ENCODE data around the gene HIF1AN. TPM values are rescaled to one million over a fixed set of nuclear protein-coding genes. Genes with fewer than 3 reads are reported as not detected.

HIF1AN gene
- total RNA-seq, 4 donors from 2014 or later: 11.8 to 24.0 (median 13.6) TPM

- Histone ChIP-seq H3K27ac (no peak overlapping the region), H3K9me3 (no peaks in the 10 kb centered on the region), H3K4me1 (peaks cover 0 to 4% (median 0%) of the 10 kb centered on the region in 4 donors), H3K27me3 (no peaks in the 10 kb centered on the region), H3K4me3 (no peak overlapping the region), H3K36me3 (peaks cover 0 to 79% (median 7%) of the 10 kb centered on the region in 3 donors)
- WGBS, 2 donors: 64 to 69% methylated on average over 5 of the region's 5 CpGs
- no peak for TF ChIP-seq EP300 (IDR thresholded peaks at IDR 0.05)
- no peak for TF ChIP-seq CTCF (IDR thresholded peaks at IDR 0.05)
- no peak for TF ChIP-seq POLR2A (IDR thresholded peaks at IDR 0.05)
- no peak for DNase-seq (ENCODE audit: low spot score in 2 of 2)
Measured at GRCh38 chr10:100551738-100552137, 16.0 kb downstream of the HIF1AN start.

GRCh38 chr10:100553929-100554328, 18.2 kb downstream of the HIF1AN start:
- H3K27ac ChIP-seq: no peak overlapping the region
- H3K36me3 ChIP-seq: peaks cover 0 to 75% (median 0%) of the 10 kb centered on the region in 3 donors
- WGBS, 2 donors: 95 to 99% methylated on average over 3 of the region's 3 CpGs
- H3K4me1 ChIP-seq: peaks cover 0 to 4% (median 0%) of the 10 kb centered on the region in 4 donors
- no peak overlapping the region for H3K4me3 ChIP-seq
- no peak for TF ChIP-seq CTCF (IDR thresholded peaks at IDR 0.05)
- TF ChIP-seq POLR2A (IDR thresholded peaks at IDR 0.05): no peak
- no peak for TF ChIP-seq EP300 (IDR thresholded peaks at IDR 0.05)
- no peaks in the 10 kb centered on the region for H3K9me3 ChIP-seq
- no peak for DNase-seq (ENCODE audit: low spot score in 2 of 2)
- H3K27me3 ChIP-seq: no peaks in the 10 kb centered on the region

- Histone ChIP-seq H3K4me3 (no peak overlapping the region), H3K4me1 (peaks cover 0 to 4% (median 0%) of the 10 kb centered on the region in 4 donors), H3K36me3 (peaks cover 0 to 71% (median 0%) of the 10 kb centered on the region in 3 donors), H3K27ac (no peak overlapping the region), H3K27me3 (no peaks in the 10 kb centered on the region), H3K9me3 (no peaks in the 10 kb centered on the region)
- TF ChIP-seq CTCF (IDR thresholded peaks at IDR 0.05) (no peak), EP300 (IDR thresholded peaks at IDR 0.05) (no peak), POLR2A (IDR thresholded peaks at IDR 0.05) (no peak)
- DNase-seq (ENCODE audit: low spot score in 2 of 2): no peak
- WGBS, 2 donors: 92 to 96% methylated on average over 2 of the region's 2 CpGs
Measured at GRCh38 chr10:100554902-100555301, 19.2 kb downstream of the HIF1AN start.

- Histone ChIP-seq H3K27me3 (peaks cover 0 to 37% of the 10 kb centered on the region in 2 donors), H3K4me3 (no peak overlapping the region), H3K4me1 (peaks cover 0 to 12% (median 10%) of the 10 kb centered on the region in 4 donors), H3K27ac (no peak overlapping the region), H3K9me3 (no peaks in the 10 kb centered on the region), H3K36me3 (peaks cover 0 to 46% (median 0%) of the 10 kb centered on the region in 3 donors)
- WGBS, 2 donors: 94 to 100% methylated on average over 1 of the region's 1 CpG
- DNase-seq (ENCODE audit: low spot score in 2 of 2): no peak
- TF ChIP-seq CTCF (IDR thresholded peaks at IDR 0.05): no peak
- TF ChIP-seq POLR2A (IDR thresholded peaks at IDR 0.05): no peak
- no peak for TF ChIP-seq EP300 (IDR thresholded peaks at IDR 0.05)
Measured at GRCh38 chr10:100560248-100560647, 24.5 kb downstream of the HIF1AN start.

- peaks cover 0 to 45% of the 10 kb centered on the region in 2 donors for H3K27me3 ChIP-seq
- no peak overlapping the region for H3K27ac ChIP-seq
- no peak for DNase-seq (ENCODE audit: low spot score in 2 of 2)
- no peak overlapping the region for H3K4me3 ChIP-seq
- WGBS, 2 donors: 38 to 67% methylated on average over 2 of the region's 2 CpGs
- H3K4me1 ChIP-seq: peaks cover 0 to 12% (median 10%) of the 10 kb centered on the region in 4 donors
- TF ChIP-seq CTCF (IDR thresholded peaks at IDR 0.05) (no peak), POLR2A (IDR thresholded peaks at IDR 0.05) (no peak), EP300 (IDR thresholded peaks at IDR 0.05) (no peak)
- no peaks in the 10 kb centered on the region for H3K9me3 ChIP-seq
- H3K36me3 ChIP-seq: peaks cover 0 to 39% (median 0%) of the 10 kb centered on the region in 3 donors
Measured at GRCh38 chr10:100561005-100561404, 25.3 kb downstream of the HIF1AN start.
